Stimulated activated naive B cell treated with anti-CD40 and anti-IgM and Interleukin-4, amounts not matched to agents 10 μg/mL and 1 μg/mL and 100 μg/mL, for 72 hours (primary cell): Measurements from ENCODE around the gene NAA40.

Experiments used
- ATAC-seq, 2 donors: fragments of 150-1000 bp; cut with Tn5 transposase; replicated peaks; 2 replicates each; pipeline ENCODE4 v1.10.0; 2021; ENCODE audit warnings: moderate library complexity in 1 of 2
- DNase-seq: peaks from one replicate; pipeline ENCODE4 v3.0.0; 2021
- H3K27ac Mint-ChIP-seq: one replicate; pipeline ENCODE4 v1.8.0; 2022; ENCODE audit warnings: mild to moderate bottlenecking, mixed read lengths
- H3K27me3 Mint-ChIP-seq, 2 donors: one replicate each; pipeline ENCODE4 v1.8.0; 2022; ENCODE audit warnings: mixed read lengths in 2 of 2
- H3K36me3 Mint-ChIP-seq, 2 donors: one replicate each; pipeline ENCODE4 v1.8.0; 2022; ENCODE audit warnings: mixed read lengths in 2 of 2, mild to moderate bottlenecking in 1 of 2
- H3K4me1 Mint-ChIP-seq, 2 donors: one replicate each; pipeline ENCODE4 v1.8.0; 2022; ENCODE audit warnings: mixed read lengths in 2 of 2, mild to moderate bottlenecking in 1 of 2
- H3K4me3 Mint-ChIP-seq, 2 donors: one replicate each; pipeline ENCODE4 v1.8.0; 2022; ENCODE audit warnings: mild to moderate bottlenecking in 2 of 2, mixed read lengths in 2 of 2, moderate library complexity in 1 of 2
- H3K9me3 Mint-ChIP-seq, 2 donors: one replicate each; pipeline ENCODE4 v1.8.0; 2022; ENCODE audit warnings: mixed read lengths in 2 of 2, mild to moderate bottlenecking in 1 of 2

The NAA40 gene

DNA sequence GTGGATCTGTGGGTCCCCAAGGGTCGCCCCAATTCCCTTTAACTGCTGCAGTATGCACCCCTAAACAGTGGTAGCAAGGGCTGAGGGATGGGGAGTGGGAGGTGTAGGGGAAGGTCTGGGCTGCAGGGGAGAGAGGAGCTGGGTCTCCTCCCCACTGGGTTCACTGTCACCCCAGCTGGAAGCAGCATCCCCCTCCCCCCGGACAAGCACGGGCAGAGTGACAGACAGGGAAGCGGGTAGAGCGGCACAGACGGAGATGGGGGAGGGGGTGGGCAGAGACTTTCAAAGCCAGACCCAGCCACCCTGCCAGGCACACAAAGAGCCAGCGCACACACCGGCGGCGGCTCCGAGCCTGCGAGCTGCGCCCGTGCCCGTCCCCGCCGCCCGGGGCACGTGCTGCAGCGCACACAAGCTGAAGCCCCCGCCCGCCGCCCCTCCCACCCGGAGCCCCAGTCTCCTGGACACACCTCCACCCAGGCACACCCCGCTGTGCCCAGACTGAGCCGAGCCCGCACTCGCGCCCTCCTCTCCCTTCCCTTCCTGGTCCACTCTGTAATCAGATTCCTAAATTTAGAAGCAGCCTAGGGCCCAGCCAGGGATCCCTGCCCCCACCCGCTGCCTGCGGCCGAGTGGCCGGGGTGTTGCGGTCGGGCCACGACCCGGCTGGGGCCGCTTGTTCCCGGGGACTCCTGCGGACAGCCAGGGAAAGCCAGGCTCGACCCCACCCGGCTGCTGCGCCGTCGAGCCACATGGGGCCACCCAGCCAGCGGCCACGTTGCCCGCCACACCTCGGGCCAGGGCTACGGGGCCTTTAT lies 20.9 kb upstream of the NAA40 start:
- H3K27ac Mint-ChIP-seq, result no peak overlapping the region
- peaks cover 27 to 51% of the 10 kb centered on the region in 2 donors for H3K27me3 Mint-ChIP-seq
- peak overlapping the region; percentile 70 to 76 for H3K4me3 Mint-ChIP-seq
- peaks cover 13 to 41% of the 10 kb centered on the region in 2 donors for H3K4me1 Mint-ChIP-seq
- no peak for DNase-seq
- H3K36me3 Mint-ChIP-seq, result no peaks in the 10 kb centered on the region
- no peaks in the 10 kb centered on the region for H3K9me3 Mint-ChIP-seq
- peak; percentile 27 to 31 for ATAC-seq

DNA sequence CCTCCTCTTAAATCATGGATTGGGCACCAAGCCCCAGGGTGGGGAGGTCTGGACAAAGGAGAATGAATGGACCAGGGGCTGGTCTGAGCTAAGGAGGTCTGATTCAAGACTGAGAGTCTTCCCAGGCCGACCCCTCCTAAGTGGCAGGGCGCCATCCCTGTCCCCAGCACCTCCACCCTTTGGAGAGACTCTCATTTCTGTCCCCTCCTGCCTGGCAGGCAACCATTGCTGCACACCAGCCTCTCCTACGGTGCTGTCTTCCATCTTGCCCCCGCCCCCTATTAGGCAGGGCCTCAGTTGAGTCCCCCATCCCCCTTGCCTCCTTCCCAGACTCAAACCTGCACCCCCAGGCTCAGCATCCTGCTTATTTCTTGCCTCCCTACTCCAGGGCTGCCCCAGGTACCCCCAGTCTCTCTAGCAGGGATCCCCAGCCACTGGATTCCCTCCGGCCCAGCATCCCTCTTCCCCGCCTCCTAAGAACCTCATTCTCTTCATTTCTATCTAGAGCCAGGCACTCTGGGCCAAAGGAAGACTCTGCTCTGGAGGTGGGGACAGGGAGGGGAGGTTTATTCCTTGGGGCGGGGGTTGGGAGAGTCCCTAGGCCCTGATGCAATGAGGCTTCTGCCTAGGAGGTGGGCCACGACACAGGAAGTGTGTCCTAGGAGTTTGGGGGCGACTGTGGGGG lies 20.2 kb upstream of the NAA40 start:
- Mint-ChIP-seq H3K27me3 (peaks cover 28 to 58% of the 10 kb centered on the region in 2 donors), H3K27ac (peak overlapping the region; percentile 2), H3K9me3 (no peaks in the 10 kb centered on the region), H3K4me1 (peaks cover 13 to 41% of the 10 kb centered on the region in 2 donors), H3K4me3 (peak overlapping the region; percentile 23 to 69), H3K36me3 (no peaks in the 10 kb centered on the region)
- no peak for ATAC-seq
- DNase-seq, result no peak

DNA sequence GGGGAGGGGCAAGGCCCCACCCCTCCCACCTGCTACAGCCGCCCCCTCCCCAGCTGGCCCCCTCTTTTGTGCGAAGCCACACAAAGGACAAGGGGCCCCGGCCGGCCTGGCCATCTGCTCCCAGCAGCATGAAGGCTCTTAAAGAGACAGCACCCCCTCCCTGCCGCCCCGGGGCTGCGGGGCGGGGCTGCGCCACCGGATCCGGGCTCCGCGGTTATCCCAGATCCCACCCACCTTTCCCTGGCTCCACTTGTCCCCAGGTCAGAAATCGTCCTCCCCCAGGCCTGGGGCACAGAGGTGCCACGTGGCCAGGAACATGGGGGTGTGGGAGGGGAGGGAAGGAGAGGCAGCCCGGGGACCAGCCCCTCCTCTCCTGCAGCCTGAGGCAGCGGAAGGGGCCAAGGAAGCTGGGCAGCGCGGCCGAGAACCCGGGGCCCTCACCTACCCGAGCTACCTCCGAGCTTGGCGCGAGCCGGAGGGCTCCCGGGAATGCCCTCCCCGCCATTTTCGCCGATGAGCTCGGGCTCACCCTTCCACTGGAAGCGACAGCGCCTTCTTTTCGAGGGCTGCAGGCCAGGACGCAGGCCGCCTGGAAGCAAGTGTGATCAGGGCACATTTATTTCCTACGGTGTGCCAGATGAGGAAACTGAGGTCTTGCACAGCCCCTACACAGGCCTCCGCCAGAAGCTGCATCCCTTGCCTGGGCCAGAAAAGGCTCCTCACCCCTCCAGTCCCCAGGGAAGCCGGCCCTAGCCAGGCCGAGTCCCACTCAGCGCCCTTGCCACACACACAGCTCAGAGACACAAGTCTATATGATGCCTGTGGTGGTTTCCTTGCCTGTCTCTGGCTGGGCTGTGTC lies 19.3 kb upstream of the NAA40 start:
- no peaks in the 10 kb centered on the region for H3K36me3 Mint-ChIP-seq
- peaks cover 20 to 57% of the 10 kb centered on the region in 2 donors for H3K27me3 Mint-ChIP-seq
- no peak for DNase-seq
- H3K9me3 Mint-ChIP-seq, result no peaks in the 10 kb centered on the region
- H3K4me1 Mint-ChIP-seq, result peaks cover 13 to 41% of the 10 kb centered on the region in 2 donors
- no peak overlapping the region for H3K27ac Mint-ChIP-seq
- no peak for ATAC-seq
- peak overlapping the region; percentile 39 to 69 for H3K4me3 Mint-ChIP-seq

DNA sequence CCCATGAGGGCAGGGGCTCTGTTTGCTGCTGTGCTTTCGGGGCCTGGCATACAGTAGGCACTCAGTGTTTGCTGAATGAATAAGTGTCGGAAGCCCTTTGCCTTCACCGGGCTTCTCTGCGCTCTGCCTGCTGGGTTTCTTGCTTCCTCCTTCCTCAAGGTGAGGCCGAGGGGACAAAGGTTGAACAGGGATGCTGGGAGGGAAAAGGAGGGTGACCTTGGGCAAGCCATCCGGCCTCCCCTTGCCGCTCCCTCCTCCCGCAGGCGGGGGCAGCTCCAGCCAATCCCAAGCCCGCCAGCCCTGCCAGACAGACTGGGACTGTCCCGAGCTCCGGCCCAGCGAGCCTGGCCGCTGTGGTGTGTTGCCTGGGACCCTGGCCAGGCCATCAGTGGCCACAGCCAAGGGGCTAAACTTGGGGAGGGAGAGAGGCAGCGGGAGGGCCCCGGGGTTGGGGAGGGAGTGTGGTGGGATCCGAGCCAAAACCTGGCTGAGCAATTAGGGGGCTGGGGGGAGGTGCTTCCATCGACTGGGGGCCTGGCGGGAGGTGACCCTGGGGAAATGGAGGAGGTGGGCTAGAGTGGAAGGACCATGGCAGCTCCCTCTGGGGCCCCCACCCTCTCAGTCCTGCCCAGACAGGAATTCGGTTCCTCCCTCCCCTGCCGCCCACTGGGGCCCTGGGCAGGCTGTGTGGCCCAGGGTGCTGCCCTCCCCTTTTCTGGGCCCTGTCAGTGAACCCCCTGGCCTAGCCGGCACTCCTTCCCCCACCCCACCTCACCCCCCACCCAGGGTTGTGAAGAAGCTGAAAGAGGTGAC lies 18.5 kb upstream of the NAA40 start:
- no peak overlapping the region for H3K27ac Mint-ChIP-seq
- no peak for ATAC-seq

DNA sequence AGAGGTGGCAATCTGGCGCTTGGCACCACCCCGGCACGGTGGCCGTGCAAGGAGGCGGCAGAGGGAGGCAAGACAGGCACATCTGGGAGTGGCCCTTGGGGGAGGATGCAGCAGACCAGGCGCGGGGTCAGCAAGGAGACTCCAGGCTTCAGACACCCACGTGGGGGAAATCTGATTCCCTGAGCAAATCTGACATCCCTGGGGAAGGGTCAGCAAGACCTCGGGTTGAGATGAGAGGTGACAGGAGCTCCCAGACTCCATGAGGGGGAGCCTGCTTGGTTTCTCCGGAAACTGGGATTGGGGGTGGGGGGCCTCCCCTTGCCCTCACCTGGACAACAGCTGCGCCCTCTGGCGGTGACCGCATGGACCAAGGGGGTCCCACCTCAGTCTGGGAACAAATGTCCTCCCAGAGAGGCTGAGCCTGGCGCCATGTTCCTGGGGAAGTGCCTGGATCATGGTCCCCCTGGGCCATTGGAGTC lies 17.8 kb upstream of the NAA40 start:
- ATAC-seq (no peak), DNase-seq (no peak)
- peaks cover 10 to 31% of the 10 kb centered on the region in 2 donors for H3K4me1 Mint-ChIP-seq
- no peaks in the 10 kb centered on the region for H3K36me3 Mint-ChIP-seq
- no peak overlapping the region for H3K27ac Mint-ChIP-seq
- H3K4me3 Mint-ChIP-seq, result no peak overlapping the region
- H3K27me3 Mint-ChIP-seq, result peaks cover 18 to 52% of the 10 kb centered on the region in 2 donors
- H3K9me3 Mint-ChIP-seq, result no peaks in the 10 kb centered on the region

More for the DNA sequence above, 18.5 kb upstream of the NAA40 start:
- Mint-ChIP-seq H3K27me3 (peaks cover 16 to 55% of the 10 kb centered on the region in 2 donors), H3K4me1 (peaks cover 10 to 35% of the 10 kb centered on the region in 2 donors), H3K36me3 (no peaks in the 10 kb centered on the region), H3K4me3 (peak overlapping the region in 1 of 2 donors; percentile 69), H3K9me3 (no peaks in the 10 kb centered on the region)
- DNase-seq, result no peak

DNA sequence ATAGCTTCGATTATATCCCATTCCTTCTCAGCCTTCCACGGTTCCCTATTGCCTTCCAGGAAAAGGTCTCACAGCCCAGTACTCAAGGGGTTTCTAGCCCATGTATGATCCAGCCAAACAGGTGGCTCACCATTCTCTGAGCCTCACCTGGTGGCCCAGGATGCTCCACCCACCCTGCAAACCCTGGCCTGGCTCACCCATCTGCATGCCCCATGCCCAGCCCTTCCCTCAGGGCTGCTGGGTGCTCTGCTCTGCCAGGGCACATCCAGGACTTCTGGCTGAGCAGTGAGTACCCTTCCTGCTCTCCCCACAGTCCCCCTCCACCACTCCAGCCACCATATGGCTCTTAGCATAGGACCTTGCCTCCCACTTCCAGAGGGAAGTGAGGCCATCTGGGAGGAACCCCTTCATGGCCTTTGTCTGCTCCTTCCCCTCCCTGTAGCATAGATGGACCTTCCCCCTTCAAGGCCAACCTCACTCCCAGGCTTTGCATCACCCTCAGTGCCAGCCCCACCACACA lies 16.1 kb upstream of the NAA40 start:
- Mint-ChIP-seq H3K9me3 (no peaks in the 10 kb centered on the region), H3K4me3 (no peak overlapping the region), H3K27ac (no peak overlapping the region), H3K4me1 (peaks cover 4 to 21% of the 10 kb centered on the region in 2 donors), H3K27me3 (peaks cover 15 to 42% of the 10 kb centered on the region in 2 donors), H3K36me3 (no peaks in the 10 kb centered on the region)
- ATAC-seq, result no peak
- no peak for DNase-seq

DNA sequence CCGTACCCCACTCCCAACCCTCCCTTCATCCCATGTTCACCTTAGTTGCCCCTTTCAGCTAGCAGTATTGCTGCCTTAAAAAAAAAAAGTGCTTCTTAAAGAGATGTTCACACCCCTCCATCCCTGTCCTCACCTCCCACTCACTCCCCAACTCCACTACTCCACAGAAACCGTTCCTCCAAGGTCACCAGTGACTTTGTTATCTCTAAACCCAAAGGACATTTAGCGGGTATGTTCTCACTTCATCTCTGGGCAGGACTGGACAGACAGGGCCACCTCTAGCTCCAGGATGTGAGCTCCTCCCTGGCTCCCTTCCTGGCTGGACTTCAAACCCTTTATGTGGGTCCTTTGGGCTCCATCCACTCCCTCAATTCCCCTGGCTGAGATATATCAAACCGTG lies 15.5 kb upstream of the NAA40 start:
- H3K4me1 Mint-ChIP-seq, result peaks cover 4 to 18% of the 10 kb centered on the region in 2 donors
- H3K4me3 Mint-ChIP-seq, result no peak overlapping the region
- ATAC-seq (no peak), DNase-seq (no peak)
- no peak overlapping the region for H3K27ac Mint-ChIP-seq
- H3K9me3 Mint-ChIP-seq, result no peaks in the 10 kb centered on the region
- H3K36me3 Mint-ChIP-seq, result no peaks in the 10 kb centered on the region
- H3K27me3 Mint-ChIP-seq, result peaks cover 18 to 40% of the 10 kb centered on the region in 2 donors

DNA sequence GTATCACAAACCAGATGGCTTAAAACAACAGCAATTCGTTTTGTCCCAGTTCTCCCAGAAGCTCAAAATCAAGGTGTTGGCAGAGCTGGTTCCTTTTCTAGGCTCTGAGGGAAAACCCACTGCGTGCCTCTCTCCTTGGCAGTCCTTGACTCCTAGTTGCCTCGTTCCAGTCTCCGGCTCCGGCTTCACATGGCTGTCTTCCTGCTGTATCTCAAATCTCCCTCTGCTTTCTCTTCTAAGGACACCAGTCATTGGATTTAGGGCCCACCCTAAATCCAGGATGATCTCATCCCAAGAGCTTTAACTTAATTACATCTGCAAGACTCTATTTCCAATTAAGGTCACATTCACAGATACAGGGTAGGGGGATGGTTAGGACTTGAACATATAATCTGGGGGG lies 9.2 kb upstream of the NAA40 start:
- Mint-ChIP-seq H3K27ac (no peak overlapping the region), H3K4me1 (peaks cover 2 to 4% of the 10 kb centered on the region in 2 donors), H3K9me3 (no peaks in the 10 kb centered on the region), H3K4me3 (no peak overlapping the region), H3K27me3 (peaks cover 12 to 18% of the 10 kb centered on the region in 2 donors), H3K36me3 (no peaks in the 10 kb centered on the region)
- no peak for DNase-seq
- no peak for ATAC-seq

DNA sequence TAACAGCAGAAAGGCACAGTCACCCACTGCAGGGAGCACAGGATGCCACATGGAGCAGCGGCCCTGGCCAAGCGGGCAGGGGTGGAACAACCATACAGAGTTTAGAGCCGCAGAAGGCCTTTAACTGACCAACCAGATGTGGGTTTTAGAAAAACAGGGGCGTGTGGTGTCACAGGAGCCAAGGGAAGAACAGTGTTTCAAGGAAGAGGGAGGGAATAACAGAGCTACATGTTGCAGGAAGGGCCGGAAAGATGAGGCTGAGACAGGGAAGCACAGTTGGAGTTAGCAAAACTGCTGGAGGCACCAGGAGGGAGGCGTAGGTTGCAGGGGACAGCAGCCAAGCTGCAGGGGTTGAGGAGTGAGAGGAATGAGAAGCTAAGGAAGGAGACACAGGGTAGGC lies 7.8 kb upstream of the NAA40 start:
- Mint-ChIP-seq H3K9me3 (no peaks in the 10 kb centered on the region), H3K36me3 (no peaks in the 10 kb centered on the region), H3K27me3 (peaks cover 8 to 10% of the 10 kb centered on the region in 2 donors), H3K4me1 (peaks cover 2 to 4% of the 10 kb centered on the region in 2 donors), H3K27ac (no peak overlapping the region), H3K4me3 (no peak overlapping the region)
- no peak for DNase-seq
- no peak for ATAC-seq

DNA sequence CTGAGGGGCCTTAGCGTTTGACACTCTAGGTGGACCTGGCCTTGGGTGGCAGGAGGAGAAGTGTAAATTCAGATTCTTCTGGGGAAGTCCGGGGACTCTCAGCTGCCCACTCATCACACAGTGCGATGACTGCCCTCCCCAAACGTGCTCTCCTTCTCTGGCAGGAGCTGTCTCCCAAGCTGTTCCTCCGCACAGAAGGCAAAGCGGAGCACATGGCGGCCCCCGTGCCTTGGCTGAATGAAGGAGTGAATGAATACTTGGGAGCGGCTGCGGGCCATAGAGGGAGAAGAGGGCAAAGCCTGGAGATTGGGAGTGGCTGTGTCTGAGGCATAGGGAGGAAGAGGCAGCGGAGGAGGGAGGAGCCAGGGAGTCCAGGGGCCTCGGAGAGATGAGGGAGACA lies 6.9 kb upstream of the NAA40 start:
- H3K36me3 Mint-ChIP-seq, result no peaks in the 10 kb centered on the region
- H3K4me1 Mint-ChIP-seq, result peaks cover 2 to 4% of the 10 kb centered on the region in 2 donors
- H3K4me3 Mint-ChIP-seq, result no peak overlapping the region

DNA sequence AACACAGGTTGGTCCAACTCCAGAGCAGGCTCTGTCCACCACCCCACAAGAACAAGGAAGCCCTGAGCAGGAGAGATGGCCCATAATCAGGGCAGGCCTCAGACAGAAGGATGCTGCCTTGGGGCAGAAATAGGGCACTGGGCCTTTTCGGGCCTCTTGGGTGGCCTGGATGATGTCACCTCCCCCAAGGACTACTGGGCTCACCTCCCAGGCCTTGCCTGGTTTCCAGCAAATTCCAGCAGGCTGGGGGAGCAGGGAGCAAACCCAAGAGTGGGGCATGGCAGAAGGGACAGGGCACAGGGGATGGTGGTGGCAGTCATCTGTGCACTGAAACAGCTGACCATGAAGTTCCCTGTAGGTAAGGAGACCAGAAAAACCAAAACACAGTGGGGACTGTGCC lies 5.3 kb upstream of the NAA40 start:
- DNase-seq (no peak), ATAC-seq (no peak)
- H3K27me3 Mint-ChIP-seq, result peaks cover 2 to 10% of the 10 kb centered on the region in 2 donors
- H3K36me3 Mint-ChIP-seq, result no peaks in the 10 kb centered on the region
- H3K4me3 Mint-ChIP-seq, result no peak overlapping the region
- H3K9me3 Mint-ChIP-seq, result no peaks in the 10 kb centered on the region
- no peak overlapping the region for H3K27ac Mint-ChIP-seq
- H3K4me1 Mint-ChIP-seq, result peaks cover 4 to 16% of the 10 kb centered on the region in 2 donors

More for the DNA sequence above, 6.9 kb upstream of the NAA40 start:
- ATAC-seq (no peak), DNase-seq (no peak)
- H3K9me3 Mint-ChIP-seq, result no peaks in the 10 kb centered on the region
- H3K27me3 Mint-ChIP-seq, result peaks cover 8 to 10% of the 10 kb centered on the region in 2 donors
- no peak overlapping the region for H3K27ac Mint-ChIP-seq

DNA sequence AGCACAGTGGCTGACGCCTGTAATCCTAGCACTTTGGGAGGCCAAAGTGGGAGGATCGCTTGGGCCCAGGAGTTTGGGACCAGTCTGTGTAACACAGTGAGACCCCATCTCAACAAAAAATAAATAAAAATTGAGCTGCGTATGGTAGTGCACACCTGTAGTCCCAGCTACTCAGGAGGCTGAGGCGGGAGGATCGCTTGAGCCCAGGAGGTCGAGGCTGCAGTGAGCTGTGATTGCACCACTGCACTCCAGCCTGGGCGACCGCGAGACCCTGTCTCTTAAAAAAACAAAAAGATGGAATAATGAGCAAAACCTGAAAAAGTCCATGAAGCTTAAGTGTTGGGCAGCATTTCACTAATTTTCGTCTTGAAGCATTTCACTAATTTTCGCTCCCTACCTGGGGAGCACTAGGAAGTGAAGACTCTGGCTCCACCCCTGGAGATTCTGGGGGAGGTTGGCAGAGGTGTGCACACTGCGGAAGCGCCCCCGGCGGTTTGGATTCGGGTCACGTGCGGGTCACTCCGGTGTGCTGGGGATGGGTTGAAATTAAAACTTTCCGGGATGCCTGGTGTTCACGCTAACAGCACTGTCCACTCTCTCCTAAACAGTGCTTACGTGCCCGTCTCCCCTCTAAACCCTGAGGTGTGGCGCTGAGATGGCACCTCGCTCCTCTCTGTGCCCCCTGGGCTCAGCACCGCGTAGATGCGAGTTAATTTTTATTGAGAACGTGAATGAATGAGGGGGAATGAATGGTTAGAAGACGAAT lies 906 bp upstream of the NAA40 start:
- H3K4me1 Mint-ChIP-seq, result peaks cover 15 to 39% of the 10 kb centered on the region in 2 donors
- DNase-seq (no peak), ATAC-seq (peak; percentile 35 to 36)
- no peaks in the 10 kb centered on the region for H3K27me3 Mint-ChIP-seq
- H3K4me3 Mint-ChIP-seq, result peak overlapping the region; percentile 83 to 90
- H3K36me3 Mint-ChIP-seq, result peaks cover 0 to 5% of the 10 kb centered on the region in 2 donors
- H3K27ac Mint-ChIP-seq, result peak overlapping the region; percentile 56
- no peaks in the 10 kb centered on the region for H3K9me3 Mint-ChIP-seq
